T-helper 17 cell (primary cell): ENCODE results near the gene UBXN6. TPM values are rescaled to one million over a fixed set of nuclear protein-coding genes. Genes with fewer than 3 reads are reported as not detected.

ENCODE experiments used
- ATAC-seq: fragments of 150-1000 bp; cut with Tn5 transposase; 2 replicates; pipeline ENCODE4 v1.10.0; 2021; ENCODE audit warnings: mild to moderate bottlenecking, moderate library complexity
- DNase-seq, 3 donors: peaks; one replicate each; pipeline versions ENCODE4 v3.0.0 to v3.0.0-alpha.2; 2020 to 2021
- H3K9me3 ChIP-seq: one replicate; pipeline ENCODE4 v1.7.0; 2013; ENCODE audit warnings: low read length, mild to moderate bottlenecking; ENCODE audit not compliant: control insufficient read depth, poor library complexity, severe bottlenecking
- H3K27ac Mint-ChIP-seq: one replicate; pipeline ENCODE4 v1.8.0; 2022; ENCODE audit warnings: mild to moderate bottlenecking, moderate library complexity, mixed read lengths
- H3K27me3 Mint-ChIP-seq: one replicate; pipeline ENCODE4 v1.8.0; 2022; ENCODE audit warnings: mixed read lengths
- H3K36me3 Mint-ChIP-seq: one replicate; pipeline ENCODE4 v1.8.0; 2022; ENCODE audit warnings: low read depth, mixed read lengths
- H3K4me1 Mint-ChIP-seq: one replicate; pipeline ENCODE4 v1.8.0; 2022; ENCODE audit warnings: mild to moderate bottlenecking, mixed read lengths
- H3K4me3 Mint-ChIP-seq: one replicate; pipeline ENCODE4 v1.8.0; 2022; ENCODE audit warnings: mild to moderate bottlenecking, moderate library complexity, mixed read lengths
- total RNA-seq, 4 donors: library from RNA in 2 of 4; stranded (reverse) in 2 of 4; gene quantifications; one replicate each; pipeline ENCODE4 v1.2.3 and lab custom pipeline; 2022 to 2026

UBXN6 gene
- total RNA-seq, 2 donors from 2014 or later = 49.5 to 68.7 TPM

- Mint-ChIP-seq H3K36me3 (peaks cover 2% of the 10 kb centered on the region), H3K4me1 (peaks cover 19% of the 10 kb centered on the region), H3K27ac (peak overlapping the region; percentile 96), H3K4me3 (peak overlapping the region; percentile 97), H3K27me3 (no peaks in the 10 kb centered on the region)
- DNase-seq = peak; percentile 35 to 59 (median 52)
- no peaks in the 10 kb centered on the region for H3K9me3 ChIP-seq
- ATAC-seq = peak; percentile 33
Observed at GRCh38 chr19:4456843-4457653, 546 bp downstream of the UBXN6 start.

DNA sequence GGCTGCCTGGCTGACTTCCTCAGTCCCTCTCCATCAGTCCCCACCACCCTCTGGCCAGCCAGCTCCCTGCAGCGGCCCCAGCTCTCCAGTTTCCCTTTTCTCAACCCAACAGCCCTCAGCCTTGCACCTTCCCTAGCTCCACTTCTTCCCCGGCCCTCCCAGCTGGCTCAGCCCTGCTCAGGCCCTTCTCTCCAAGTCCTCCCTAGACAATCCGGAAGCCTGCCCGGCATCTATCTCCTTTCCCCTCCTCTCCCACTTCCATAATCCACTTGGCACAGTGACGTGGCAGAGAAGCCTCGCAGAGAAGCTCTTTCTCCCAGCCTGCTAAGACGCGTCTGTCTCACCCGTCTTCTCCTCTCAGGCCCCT, 1.1 kb downstream of the UBXN6 start:
- H3K4me1 Mint-ChIP-seq = peaks cover 19% of the 10 kb centered on the region
- DNase-seq (no peak), ATAC-seq (no peak)
- H3K4me3 Mint-ChIP-seq = peak overlapping the region; percentile 97
- no peaks in the 10 kb centered on the region for H3K9me3 ChIP-seq
- no peaks in the 10 kb centered on the region for H3K27me3 Mint-ChIP-seq
- H3K36me3 Mint-ChIP-seq = peaks cover 2% of the 10 kb centered on the region
- peak overlapping the region; percentile 96 for H3K27ac Mint-ChIP-seq

DNA sequence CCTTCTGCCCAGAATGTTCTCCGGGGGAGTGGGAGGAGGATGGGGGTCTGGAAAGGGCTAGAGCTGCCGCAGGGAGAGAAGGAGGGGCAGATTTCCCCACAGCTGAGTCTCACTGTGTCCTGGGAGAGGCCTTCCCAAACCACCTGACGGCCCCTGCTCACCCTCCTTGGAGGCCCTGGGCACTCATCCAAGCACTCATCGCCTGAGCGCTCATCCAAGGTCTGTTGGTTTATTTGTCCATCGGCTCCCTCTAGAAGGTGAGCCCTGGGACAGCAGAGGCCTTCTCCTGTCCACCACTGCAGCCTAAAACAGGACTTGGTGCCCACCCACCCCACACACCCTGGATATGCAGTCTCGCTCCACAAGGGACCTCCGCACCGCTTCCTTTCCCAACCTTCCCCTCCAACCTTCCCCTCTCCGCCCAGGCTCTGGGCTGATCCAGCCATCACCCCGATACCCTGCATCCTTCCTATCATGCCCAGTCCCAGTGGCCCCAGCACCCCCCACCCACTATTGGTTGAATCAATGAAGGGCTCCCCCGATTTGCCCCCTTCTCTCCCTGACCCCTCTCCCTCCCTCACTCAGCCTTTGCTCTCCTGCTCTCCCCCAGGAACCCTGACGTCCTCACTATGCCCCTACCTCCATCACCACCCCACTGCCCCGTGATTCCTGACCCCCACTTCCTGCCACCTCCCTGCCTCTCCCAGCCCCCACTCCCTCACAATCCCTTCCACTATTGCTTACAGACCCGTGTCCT, 1.7 kb downstream of the UBXN6 start:
- Mint-ChIP-seq H3K27me3 (no peaks in the 10 kb centered on the region), H3K4me3 (peak overlapping the region; percentile 97), H3K27ac (peak overlapping the region; percentile 96), H3K36me3 (peaks cover 2% of the 10 kb centered on the region), H3K4me1 (peaks cover 19% of the 10 kb centered on the region)
- H3K9me3 ChIP-seq = no peaks in the 10 kb centered on the region
- ATAC-seq (no peak), DNase-seq (no peak)

DNA sequence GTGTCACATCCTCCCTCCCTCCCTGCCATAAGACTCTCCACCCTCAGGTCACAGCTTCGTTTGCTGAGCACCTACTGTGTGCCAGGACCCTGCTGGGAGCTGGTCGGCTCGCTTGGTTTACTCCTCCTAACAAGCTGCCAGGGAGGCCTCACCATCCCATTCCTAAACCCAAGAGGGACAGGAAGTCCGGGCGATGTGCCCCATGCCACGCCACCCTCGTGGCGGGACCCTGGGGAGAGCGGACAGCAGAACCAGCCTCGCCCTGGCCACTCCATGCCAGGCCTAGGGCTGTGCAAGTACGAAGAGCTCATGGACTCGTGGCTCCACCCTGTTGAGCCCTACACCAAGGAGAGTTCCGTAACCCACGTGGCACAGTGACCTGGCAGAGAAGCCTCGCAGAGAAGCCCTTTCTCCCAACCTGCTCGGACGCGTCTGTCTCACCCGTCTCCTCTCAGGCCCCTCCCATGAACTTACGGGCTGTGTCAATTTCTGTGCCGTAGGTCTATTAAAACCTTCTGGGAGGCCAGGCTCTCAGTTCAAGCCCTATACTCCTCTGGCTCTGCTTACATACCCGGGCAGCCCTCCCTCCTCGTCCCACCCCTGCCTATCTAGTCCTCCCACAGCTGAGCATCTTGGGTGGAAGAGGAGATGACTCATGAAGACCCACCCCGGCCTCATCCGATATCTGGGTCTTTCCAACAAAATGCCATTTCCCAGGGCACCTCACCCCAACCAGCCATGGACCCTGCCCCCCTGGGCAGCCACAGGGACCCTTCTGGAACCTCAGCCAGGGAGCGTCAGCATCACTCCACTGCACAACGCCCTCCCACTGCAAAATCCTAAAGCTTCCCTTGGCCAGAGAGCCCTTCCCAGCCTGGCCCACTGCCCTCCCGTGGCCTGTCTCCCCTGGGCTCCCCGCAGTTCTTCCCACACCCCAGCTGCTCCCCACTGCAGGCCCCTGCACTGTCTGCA, 2.6 kb downstream of the UBXN6 start:
- ATAC-seq (no peak), DNase-seq (no peak)
- Mint-ChIP-seq H3K27me3 (no peaks in the 10 kb centered on the region), H3K4me1 (peaks cover 19% of the 10 kb centered on the region), H3K36me3 (peaks cover 2% of the 10 kb centered on the region), H3K27ac (peak overlapping the region; percentile 96), H3K4me3 (no peak overlapping the region)
- no peaks in the 10 kb centered on the region for H3K9me3 ChIP-seq

- H3K36me3 Mint-ChIP-seq = peaks cover 2% of the 10 kb centered on the region
- no peaks in the 10 kb centered on the region for H3K27me3 Mint-ChIP-seq
- H3K4me1 Mint-ChIP-seq = peaks cover 19% of the 10 kb centered on the region
Observed at GRCh38 chr19:4453232-4454179, 4.1 kb downstream of the UBXN6 start.

GRCh38 chr19:4452230-4452990, 5.2 kb downstream of the UBXN6 start:
- Mint-ChIP-seq H3K4me1 (peaks cover 15% of the 10 kb centered on the region), H3K36me3 (no peaks in the 10 kb centered on the region), H3K27me3 (no peaks in the 10 kb centered on the region), H3K27ac (no peak overlapping the region), H3K4me3 (no peak overlapping the region)
- no peaks in the 10 kb centered on the region for H3K9me3 ChIP-seq
- ATAC-seq (no peak), DNase-seq (no peak)

More at GRCh38 chr19:4453232-4454179, 4.1 kb downstream of the UBXN6 start:
- no peak overlapping the region for H3K4me3 Mint-ChIP-seq
- H3K9me3 ChIP-seq = no peaks in the 10 kb centered on the region
- no peak for ATAC-seq
- H3K27ac Mint-ChIP-seq = no peak overlapping the region
- DNase-seq = no peak

- Mint-ChIP-seq H3K27me3 (no peaks in the 10 kb centered on the region), H3K27ac (no peak overlapping the region), H3K4me1 (no peaks in the 10 kb centered on the region), H3K4me3 (no peak overlapping the region), H3K36me3 (peaks cover 3% of the 10 kb centered on the region)
- DNase-seq = no peak
- H3K9me3 ChIP-seq = no peaks in the 10 kb centered on the region
- no peak for ATAC-seq
Observed at GRCh38 chr19:4449639-4450028, 8.0 kb downstream of the UBXN6 start.

- H3K4me1 Mint-ChIP-seq = no peaks in the 10 kb centered on the region
- ATAC-seq (no peak), DNase-seq (no peak)
- H3K9me3 ChIP-seq = no peaks in the 10 kb centered on the region
- peaks cover 3% of the 10 kb centered on the region for H3K36me3 Mint-ChIP-seq
- no peak overlapping the region for H3K4me3 Mint-ChIP-seq
- H3K27me3 Mint-ChIP-seq = no peaks in the 10 kb centered on the region
- no peak overlapping the region for H3K27ac Mint-ChIP-seq
Observed at GRCh38 chr19:4449022-4449638, 8.5 kb downstream of the UBXN6 start.

DNA sequence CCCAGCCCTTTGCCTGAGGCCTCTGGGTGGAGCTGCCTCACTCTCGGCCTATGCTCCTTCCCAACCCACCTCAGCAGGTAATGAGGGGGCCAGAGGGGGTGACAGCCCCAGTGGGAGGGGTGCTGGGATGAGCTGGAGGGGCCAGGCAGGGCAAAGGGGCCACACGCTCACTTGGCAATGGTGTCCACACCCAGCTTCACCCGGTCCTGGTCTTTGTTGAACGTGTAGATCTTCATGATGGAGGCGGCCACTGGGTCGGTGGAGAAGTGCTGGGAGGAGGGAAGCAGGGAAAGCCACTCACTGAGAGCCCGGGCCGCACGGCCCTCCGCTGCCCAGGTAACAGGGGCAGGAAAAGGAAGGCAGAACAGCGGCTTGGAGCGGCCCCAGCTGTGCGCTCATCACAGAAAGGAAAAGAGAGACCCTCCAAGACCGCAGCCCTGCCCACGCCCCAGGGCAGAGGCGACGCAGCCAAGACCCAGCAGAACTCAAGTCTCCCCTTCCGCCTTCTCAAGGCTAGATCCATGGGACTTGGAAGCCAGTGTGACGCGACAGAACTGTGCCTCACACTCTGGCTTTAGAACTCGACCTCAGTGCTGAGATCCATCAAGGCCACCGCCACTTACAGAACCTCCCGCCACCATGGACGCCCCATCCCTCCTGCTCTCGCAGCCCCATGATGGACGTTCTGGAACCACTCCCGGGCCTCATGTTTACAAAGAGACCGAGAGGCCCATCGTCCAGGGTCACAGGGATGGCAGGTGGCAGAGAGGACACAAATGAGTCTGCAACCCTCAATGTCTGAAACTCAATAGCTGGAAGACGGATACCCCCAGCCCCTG, 9.2 kb downstream of the UBXN6 start:
- H3K9me3 ChIP-seq = no peaks in the 10 kb centered on the region
- Mint-ChIP-seq H3K27ac (no peak overlapping the region), H3K27me3 (no peaks in the 10 kb centered on the region), H3K36me3 (peaks cover 3% of the 10 kb centered on the region), H3K4me1 (no peaks in the 10 kb centered on the region), H3K4me3 (no peak overlapping the region)
- ATAC-seq (no peak), DNase-seq (no peak)

- Mint-ChIP-seq H3K4me1 (no peaks in the 10 kb centered on the region), H3K4me3 (no peak overlapping the region), H3K36me3 (peaks cover 3% of the 10 kb centered on the region), H3K27ac (no peak overlapping the region), H3K27me3 (no peaks in the 10 kb centered on the region)
- no peak for ATAC-seq
- no peak for DNase-seq
- no peaks in the 10 kb centered on the region for H3K9me3 ChIP-seq
Observed at GRCh38 chr19:4447327-4448146, 10.1 kb downstream of the UBXN6 start.
